ENCODE measurements around the gene STRAP. TPM values are rescaled to one million over a fixed set of nuclear protein-coding genes. Genes with fewer than 3 reads are reported as not detected.

The STRAP gene
- total and polyA plus RNA-seq, 2 experiments from 2014 or later: 229 to 403 TPM

GRCh38 chr12:15837141-15837790 is 44.9 kb upstream of the STRAP start:
- Histone ChIP-seq H4K20me1 (replicated peaks; ENCODE audit: insufficient read depth) (no peaks in the 10 kb centered on the region), H3K4me3 (no peak overlapping the region), H3K9me2 (ENCODE audit: insufficient read depth) (no peaks in the 10 kb centered on the region), H3K36me3 (ENCODE audit: insufficient read depth) (no peaks in the 10 kb centered on the region), H3K27me3 (ENCODE audit: insufficient read depth) (no peaks in the 10 kb centered on the region), H3K79me2 (replicated peaks; ENCODE audit: insufficient read depth) (no peaks in the 10 kb centered on the region), H2AFZ (no peak overlapping the region), H3K4me2 (no peak overlapping the region), H3F3A (replicated peaks; ENCODE audit: low read depth) (no peaks in the 10 kb centered on the region), H3K27ac (ENCODE audit: low read depth) (no peak overlapping the region), H3K4me1 (ENCODE audit: insufficient read depth) (no peaks in the 10 kb centered on the region)
- no peaks in the 10 kb centered on the region for H3K4me1 Mint-ChIP-seq
- H3K27ac Mint-ChIP-seq: no peak overlapping the region
- TF ChIP-seq EZH2phosphoT487 (IDR thresholded peaks at IDR 0.05; ENCODE audit: unreplicated experiment) (no peak), NANOG (IDR thresholded peaks at IDR 0.05; ENCODE audit: borderline replicate concordance) (no peak), JUNB (IDR thresholded peaks at IDR 0.05; ENCODE audit: unreplicated experiment) (no peak), REST (IDR thresholded peaks at IDR 0.05; ENCODE audit: unreplicated experiment) (no peak), ZNF331 (CRISPR knock-in tag; IDR thresholded peaks at IDR 0.05; ENCODE audit: low read depth) (no peak), EZH2 (IDR thresholded peaks at IDR 0.05; ENCODE audit: low read depth, unreplicated experiment) (no peak), POLR2AphosphoS5 (IDR thresholded peaks at IDR 0.05; ENCODE audit: low read depth) (no peak), ZNF114 (CRISPR knock-in tag; IDR thresholded peaks at IDR 0.05) (no peak), CREB1 (CRISPR knock-in tag; IDR thresholded peaks at IDR 0.05; ENCODE audit: low read depth) (no peak), STAT1 (IDR thresholded peaks at IDR 0.05; ENCODE audit: unreplicated experiment) (no peak)
- TF ChIP-seq, protein P1, sequence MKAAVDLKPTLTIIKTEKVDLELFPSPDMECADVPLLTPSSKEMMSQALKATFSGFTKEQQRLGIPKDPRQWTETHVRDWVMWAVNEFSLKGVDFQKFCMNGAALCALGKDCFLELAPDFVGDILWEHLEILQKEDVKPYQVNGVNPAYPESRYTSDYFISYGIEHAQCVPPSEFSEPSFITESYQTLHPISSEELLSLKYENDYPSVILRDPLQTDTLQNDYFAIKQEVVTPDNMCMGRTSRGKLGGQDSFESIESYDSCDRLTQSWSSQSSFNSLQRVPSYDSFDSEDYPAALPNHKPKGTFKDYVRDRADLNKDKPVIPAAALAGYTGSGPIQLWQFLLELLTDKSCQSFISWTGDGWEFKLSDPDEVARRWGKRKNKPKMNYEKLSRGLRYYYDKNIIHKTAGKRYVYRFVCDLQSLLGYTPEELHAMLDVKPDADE (IDR thresholded peaks at IDR 0.05): no peak
- TF ChIP-seq, protein P2, sequence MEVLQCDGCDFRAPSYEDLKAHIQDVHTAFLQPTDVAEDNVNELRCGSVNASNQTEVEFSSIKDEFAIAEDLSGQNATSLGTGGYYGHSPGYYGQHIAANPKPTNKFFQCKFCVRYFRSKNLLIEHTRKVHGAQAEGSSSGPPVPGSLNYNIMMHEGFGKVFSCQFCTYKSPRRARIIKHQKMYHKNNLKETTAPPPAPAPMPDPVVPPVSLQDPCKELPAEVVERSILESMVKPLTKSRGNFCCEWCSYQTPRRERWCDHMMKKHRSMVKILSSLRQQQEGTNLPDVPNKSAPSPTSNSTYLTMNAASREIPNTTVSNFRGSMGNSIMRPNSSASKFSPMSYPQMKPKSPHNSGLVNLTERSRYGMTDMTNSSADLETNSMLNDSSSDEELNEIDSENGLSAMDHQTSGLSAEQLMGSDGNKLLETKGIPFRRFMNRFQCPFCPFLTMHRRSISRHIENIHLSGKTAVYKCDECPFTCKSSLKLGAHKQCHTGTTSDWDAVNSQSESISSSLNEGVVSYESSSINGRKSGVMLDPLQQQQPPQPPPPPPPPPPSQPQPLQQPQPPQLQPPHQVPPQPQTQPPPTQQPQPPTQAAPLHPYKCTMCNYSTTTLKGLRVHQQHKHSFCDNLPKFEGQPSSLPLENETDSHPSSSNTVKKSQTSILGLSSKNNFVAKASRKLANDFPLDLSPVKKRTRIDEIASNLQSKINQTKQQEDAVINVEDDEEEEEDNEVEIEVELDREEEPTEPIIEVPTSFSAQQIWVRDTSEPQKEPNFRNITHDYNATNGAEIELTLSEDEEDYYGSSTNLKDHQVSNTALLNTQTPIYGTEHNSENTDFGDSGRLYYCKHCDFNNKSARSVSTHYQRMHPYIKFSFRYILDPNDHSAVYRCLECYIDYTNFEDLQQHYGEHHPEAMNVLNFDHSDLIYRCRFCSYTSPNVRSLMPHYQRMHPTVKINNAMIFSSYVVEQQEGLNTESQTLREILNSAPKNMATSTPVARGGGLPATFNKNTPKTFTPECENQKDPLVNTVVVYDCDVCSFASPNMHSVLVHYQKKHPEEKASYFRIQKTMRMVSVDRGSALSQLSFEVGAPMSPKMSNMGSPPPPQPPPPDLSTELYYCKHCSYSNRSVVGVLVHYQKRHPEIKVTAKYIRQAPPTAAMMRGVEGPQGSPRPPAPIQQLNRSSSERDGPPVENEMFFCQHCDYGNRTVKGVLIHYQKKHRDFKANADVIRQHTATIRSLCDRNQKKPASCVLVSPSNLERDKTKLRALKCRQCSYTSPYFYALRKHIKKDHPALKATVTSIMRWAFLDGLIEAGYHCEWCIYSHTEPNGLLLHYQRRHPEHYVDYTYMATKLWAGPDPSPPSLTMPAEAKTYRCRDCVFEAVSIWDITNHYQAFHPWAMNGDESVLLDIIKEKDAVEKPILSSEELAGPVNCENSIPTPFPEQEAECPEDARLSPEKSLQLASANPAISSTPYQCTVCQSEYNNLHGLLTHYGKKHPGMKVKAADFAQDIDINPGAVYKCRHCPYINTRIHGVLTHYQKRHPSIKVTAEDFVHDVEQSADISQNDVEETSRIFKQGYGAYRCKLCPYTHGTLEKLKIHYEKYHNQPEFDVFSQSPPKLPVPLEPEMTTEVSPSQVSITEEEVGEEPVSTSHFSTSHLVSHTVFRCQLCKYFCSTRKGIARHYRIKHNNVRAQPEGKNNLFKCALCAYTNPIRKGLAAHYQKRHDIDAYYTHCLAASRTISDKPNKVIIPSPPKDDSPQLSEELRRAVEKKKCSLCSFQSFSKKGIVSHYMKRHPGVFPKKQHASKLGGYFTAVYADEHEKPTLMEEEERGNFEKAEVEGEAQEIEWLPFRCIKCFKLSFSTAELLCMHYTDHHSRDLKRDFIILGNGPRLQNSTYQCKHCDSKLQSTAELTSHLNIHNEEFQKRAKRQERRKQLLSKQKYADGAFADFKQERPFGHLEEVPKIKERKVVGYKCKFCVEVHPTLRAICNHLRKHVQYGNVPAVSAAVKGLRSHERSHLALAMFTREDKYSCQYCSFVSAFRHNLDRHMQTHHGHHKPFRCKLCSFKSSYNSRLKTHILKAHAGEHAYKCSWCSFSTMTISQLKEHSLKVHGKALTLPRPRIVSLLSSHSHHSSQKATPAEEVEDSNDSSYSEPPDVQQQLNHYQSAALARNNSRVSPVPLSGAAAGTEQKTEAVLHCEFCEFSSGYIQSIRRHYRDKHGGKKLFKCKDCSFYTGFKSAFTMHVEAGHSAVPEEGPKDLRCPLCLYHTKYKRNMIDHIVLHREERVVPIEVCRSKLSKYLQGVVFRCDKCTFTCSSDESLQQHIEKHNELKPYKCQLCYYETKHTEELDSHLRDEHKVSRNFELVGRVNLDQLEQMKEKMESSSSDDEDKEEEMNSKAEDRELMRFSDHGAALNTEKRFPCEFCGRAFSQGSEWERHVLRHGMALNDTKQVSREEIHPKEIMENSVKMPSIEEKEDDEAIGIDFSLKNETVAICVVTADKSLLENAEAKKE (CRISPR knock-in tag; IDR thresholded peaks at IDR 0.05): no peak
- TF ChIP-seq, protein P3, sequence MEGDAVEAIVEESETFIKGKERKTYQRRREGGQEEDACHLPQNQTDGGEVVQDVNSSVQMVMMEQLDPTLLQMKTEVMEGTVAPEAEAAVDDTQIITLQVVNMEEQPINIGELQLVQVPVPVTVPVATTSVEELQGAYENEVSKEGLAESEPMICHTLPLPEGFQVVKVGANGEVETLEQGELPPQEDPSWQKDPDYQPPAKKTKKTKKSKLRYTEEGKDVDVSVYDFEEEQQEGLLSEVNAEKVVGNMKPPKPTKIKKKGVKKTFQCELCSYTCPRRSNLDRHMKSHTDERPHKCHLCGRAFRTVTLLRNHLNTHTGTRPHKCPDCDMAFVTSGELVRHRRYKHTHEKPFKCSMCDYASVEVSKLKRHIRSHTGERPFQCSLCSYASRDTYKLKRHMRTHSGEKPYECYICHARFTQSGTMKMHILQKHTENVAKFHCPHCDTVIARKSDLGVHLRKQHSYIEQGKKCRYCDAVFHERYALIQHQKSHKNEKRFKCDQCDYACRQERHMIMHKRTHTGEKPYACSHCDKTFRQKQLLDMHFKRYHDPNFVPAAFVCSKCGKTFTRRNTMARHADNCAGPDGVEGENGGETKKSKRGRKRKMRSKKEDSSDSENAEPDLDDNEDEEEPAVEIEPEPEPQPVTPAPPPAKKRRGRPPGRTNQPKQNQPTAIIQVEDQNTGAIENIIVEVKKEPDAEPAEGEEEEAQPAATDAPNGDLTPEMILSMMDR (conservative IDR thresholded peaks at IDR 0.05; ENCODE audit: low read depth in 2 of 2): no peak
- no peaks in the 10 kb centered on the region for H3K9me3 Mint-ChIP-seq
- no peak overlapping the region for H3K4me3 Mint-ChIP-seq
- DNase-seq (ENCODE audit: low spot score) (no peak), ATAC-seq (no peak)
- peaks cover 3% of the 10 kb centered on the region for H3K27me3 Mint-ChIP-seq (ENCODE audit: insufficient read depth, low read depth, poor library complexity)
- no peaks in the 10 kb centered on the region for H3K36me3 Mint-ChIP-seq (ENCODE audit: low read depth)
